Mammary epithelial cell (primary cell): ENCODE results near the gene TBX15.

ENCODE experiments used
- CTCF ChIP-seq, 2 donors: IDR thresholded peaks in 1 of 2; conservative IDR thresholded peaks in 1 of 2; 2 replicates each; pipeline ENCODE4 v1.5.1; 2011 to 2012; ENCODE audit warnings: inconsistent platforms in 2 of 2, low read length in 2 of 2, mild to moderate bottlenecking in 2 of 2, control low read depth in 1 of 2, low read depth in 1 of 2; ENCODE audit not compliant: insufficient read depth in 1 of 2; ENCODE audit errors: extremely low read depth in 1 of 2
- EZH2 ChIP-seq: IDR thresholded peaks from 2 replicates; pipeline ENCODE4 v1.6.1; 2012; ENCODE audit warnings: low read length, inconsistent platforms, borderline replicate concordance

GRCh38 chr1:118899340-118899739 lies 88.8 kb downstream of the TBX15 start:
- TF ChIP-seq CTCF (conservative IDR thresholded peaks at IDR 0.05 in 1 of 2, IDR thresholded peaks at IDR 0.05 in 1 of 2; ENCODE audit: extremely low read depth in 1 of 2, insufficient read depth in 1 of 2, low read depth in 1 of 2, low read length in 2 of 2) (no peak), EZH2 (no peak)
